Cardiac fibroblast (primary cell): ENCODE results near the gene DCLK2.

Source experiments
- DNase-seq, 2 donors: peaks; one replicate each; pipeline versions ENCODE4 v3.0.0 to v3.0.0-alpha.2; 2010; ENCODE audit warnings: low read depth in 2 of 2
- H3K4me3 ChIP-seq, 2 donors: replicated peaks in 1 of 2; 1 replicate in 1 of 2; 2 replicates in 1 of 2; pipeline ENCODE4 v1.5.1; 2011; ENCODE audit warnings: low read depth in 2 of 2, low read length in 2 of 2, mild to moderate bottlenecking in 2 of 2, moderate library complexity in 1 of 2
- TF ChIP-seq, protein P1 (sequence below): IDR thresholded peaks from one replicate; pipeline ENCODE4 v1.5.1; 2011; ENCODE audit warnings: low read depth, mild to moderate bottlenecking, low read length, inconsistent platforms

DCLK2 gene

DNA sequence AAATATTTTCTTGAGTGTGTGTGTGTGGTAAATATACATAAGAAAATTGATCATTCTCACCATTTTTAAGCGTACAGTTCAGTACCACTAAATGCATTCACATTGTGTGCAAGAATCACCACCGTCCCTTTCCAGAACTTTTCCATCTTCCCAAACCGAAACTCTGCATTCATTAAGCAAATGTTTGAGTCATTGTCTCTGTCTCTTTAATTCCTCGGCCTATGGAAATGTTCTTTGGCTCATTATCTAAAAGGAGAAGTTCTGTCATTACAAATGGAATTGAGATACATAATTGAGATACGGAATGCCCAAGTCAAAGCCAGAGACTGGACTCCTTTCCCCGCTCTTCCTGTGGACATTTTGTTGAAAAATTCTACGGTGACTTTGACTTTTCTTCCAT lies 168.9 kb downstream of the DCLK2 start:
- no peak for DNase-seq
- H3K4me3 ChIP-seq = no peak overlapping the region
- TF ChIP-seq, protein P1, sequence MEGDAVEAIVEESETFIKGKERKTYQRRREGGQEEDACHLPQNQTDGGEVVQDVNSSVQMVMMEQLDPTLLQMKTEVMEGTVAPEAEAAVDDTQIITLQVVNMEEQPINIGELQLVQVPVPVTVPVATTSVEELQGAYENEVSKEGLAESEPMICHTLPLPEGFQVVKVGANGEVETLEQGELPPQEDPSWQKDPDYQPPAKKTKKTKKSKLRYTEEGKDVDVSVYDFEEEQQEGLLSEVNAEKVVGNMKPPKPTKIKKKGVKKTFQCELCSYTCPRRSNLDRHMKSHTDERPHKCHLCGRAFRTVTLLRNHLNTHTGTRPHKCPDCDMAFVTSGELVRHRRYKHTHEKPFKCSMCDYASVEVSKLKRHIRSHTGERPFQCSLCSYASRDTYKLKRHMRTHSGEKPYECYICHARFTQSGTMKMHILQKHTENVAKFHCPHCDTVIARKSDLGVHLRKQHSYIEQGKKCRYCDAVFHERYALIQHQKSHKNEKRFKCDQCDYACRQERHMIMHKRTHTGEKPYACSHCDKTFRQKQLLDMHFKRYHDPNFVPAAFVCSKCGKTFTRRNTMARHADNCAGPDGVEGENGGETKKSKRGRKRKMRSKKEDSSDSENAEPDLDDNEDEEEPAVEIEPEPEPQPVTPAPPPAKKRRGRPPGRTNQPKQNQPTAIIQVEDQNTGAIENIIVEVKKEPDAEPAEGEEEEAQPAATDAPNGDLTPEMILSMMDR = no peak

DNA sequence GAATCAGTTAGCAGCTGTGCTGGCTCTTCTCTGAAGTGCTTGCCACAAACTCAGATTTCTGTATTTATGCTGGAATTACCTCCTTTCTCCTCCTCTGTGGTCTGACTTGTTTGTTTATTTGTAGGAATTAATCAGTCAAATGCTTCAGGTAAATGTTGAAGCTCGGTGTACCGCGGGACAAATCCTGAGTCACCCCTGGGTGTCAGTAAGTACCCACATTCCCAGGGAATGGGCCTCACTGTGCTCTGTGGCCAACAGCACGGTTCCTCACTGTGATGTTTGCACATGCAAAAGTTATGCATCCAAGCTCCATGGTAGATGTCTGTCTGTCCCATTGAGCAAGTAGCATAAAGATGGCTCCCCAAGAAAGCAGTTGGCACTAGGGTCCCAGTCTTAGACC lies 169.9 kb downstream of the DCLK2 start:
- no peak overlapping the region for H3K4me3 ChIP-seq
- TF ChIP-seq, protein P1 = no peak
- no peak for DNase-seq

- TF ChIP-seq, protein P1 = no peak
- H3K4me3 ChIP-seq = no peak overlapping the region
- no peak for DNase-seq
Observed at GRCh38 chr4:150250293-150250997, 172.2 kb downstream of the DCLK2 start.

DNA sequence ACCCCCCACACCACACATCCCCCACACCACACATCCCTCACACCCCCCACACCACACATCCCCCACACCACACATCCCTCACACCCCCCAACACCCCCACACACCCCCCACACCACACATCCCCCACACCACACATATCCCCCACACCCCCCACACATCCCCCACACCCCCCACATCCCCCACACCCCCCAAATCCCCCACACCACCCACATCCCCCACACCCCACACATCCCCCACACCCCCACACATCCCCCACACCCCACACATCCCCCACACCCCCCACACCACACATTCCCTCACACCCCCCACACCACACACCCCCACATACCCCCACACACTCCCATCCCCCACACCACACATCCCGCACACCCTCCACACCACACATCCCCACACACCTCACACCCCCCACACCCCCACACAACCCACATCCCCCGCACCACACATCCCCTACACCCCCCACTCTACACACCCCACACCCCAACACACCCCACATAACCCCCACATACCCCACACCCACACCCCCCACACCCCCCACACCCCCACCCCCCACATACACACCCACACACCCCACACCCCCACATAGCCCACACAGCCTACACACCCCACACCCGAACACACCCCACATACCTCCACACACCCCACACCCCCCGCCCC lies 172.9 kb downstream of the DCLK2 start:
- no peak overlapping the region for H3K4me3 ChIP-seq
- DNase-seq = no peak
- TF ChIP-seq, protein P1 = no peak

DNA sequence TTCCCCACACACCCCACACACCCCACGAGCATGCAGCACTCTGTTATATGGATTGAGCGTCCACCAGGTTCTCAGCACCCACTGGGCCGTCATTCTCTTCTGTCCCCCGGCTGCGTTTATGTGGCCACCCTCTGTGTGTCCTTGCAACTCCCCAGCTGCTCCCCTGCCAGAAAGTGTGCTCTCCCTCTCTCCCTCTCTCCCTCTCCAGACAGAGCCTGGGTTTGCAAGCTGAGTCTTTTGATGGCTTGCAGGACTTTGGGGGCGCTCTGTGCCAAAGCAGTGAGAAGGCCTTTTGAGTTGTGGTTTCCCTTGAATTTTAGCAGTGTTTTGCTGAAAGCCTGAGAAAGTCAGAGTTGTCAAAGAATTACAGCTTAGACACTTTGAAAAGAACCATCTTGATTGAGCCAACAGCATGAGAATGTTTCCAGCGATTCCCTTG lies 173.5 kb downstream of the DCLK2 start:
- no peak overlapping the region for H3K4me3 ChIP-seq
- no peak for DNase-seq
- TF ChIP-seq, protein P1 = no peak

- DNase-seq = no peak
- no peak overlapping the region for H3K4me3 ChIP-seq
- TF ChIP-seq, protein P1 = no peak
Observed at GRCh38 chr4:150252306-150252705, 174.1 kb downstream of the DCLK2 start.

- TF ChIP-seq, protein P1 = no peak
- H3K4me3 ChIP-seq = no peak overlapping the region
- DNase-seq = no peak
Observed at GRCh38 chr4:150252741-150253140, 174.5 kb downstream of the DCLK2 start.
